HepG2 (cell line): ENCODE measurements around the gene GALNT17.

Source experiments
- CREB1 ChIP-seq, 2 experiments: fragments of 450-650 bp in 1 of 2; IDR thresholded peaks; 2 replicates each; pipeline ENCODE4 v1.6.1; 2016 to 2017; ENCODE audit warnings: control low read depth in 1 of 2, mild to moderate bottlenecking in 1 of 2, missing compliant biosample characterization in 1 of 2, missing genetic modification characterization in 1 of 2
- CTCF ChIP-seq: sonication (generic); formaldehyde crosslinking; IDR thresholded peaks from 2 replicates; pipeline ENCODE4 v1.5.0; 2020; ENCODE audit warnings: mild to moderate bottlenecking, missing genetic modification reagents, moderate library complexity
- HOXA3 ChIP-seq: sonication (generic); formaldehyde crosslinking; IDR thresholded peaks from 2 replicates; pipeline ENCODE4 v1.5.0; 2020; ENCODE audit warnings: missing genetic modification reagents
- NFYC ChIP-seq: IDR thresholded peaks from 2 replicates; pipeline ENCODE4 v1.6.1; 2016; ENCODE audit warnings: missing genetic modification reagents, missing compliant biosample characterization
- TP53 ChIP-seq: sonication (generic); formaldehyde crosslinking; conservative IDR thresholded peaks from 2 replicates; pipeline ENCODE4 v1.4.0; 2020; ENCODE audit warnings: missing genetic modification reagents
- ZFP36 ChIP-seq: fragments of 150-350 bp; IDR thresholded peaks from 2 replicates; pipeline ENCODE4 v1.6.1; 2018; ENCODE audit warnings: borderline replicate concordance, low read length, low read depth; ENCODE audit not compliant: partially characterized antibody
- ZFX ChIP-seq: sonication (generic); formaldehyde crosslinking; IDR thresholded peaks from 2 replicates; pipeline ENCODE4 v1.4.0; 2020; ENCODE audit warnings: mild to moderate bottlenecking, low read depth, missing genetic modification reagents, moderate library complexity
- ZUFSP ChIP-seq: sonication (generic); formaldehyde crosslinking; IDR thresholded peaks from 2 replicates; pipeline ENCODE4 v1.9.0; 2021; ENCODE audit warnings: missing genetic modification reagents, mild to moderate bottlenecking, borderline replicate concordance

GRCh38 chr7:71710442-71710841, 578.5 kb downstream of the GALNT17 start:
- no peak for TF ChIP-seq TP53 (CRISPR knock-in tag)
- no peak for TF ChIP-seq NFYC (CRISPR knock-in tag)
- TF ChIP-seq ZFX (CRISPR knock-in tag): no peak
- no peak for TF ChIP-seq CREB1 (IDR thresholded peaks at IDR 0.05)
- TF ChIP-seq CREB1 (CRISPR knock-in tag; IDR thresholded peaks at IDR 0.05): no peak
- TF ChIP-seq ZUFSP (CRISPR knock-in tag): no peak
- TF ChIP-seq CTCF (CRISPR knock-in tag): no peak
- no peak for TF ChIP-seq ZFP36
- no peak for TF ChIP-seq HOXA3 (CRISPR knock-in tag)
